Fibroblast of lung (primary cell): ENCODE measurements around the gene ZNF134. TPM values are rescaled to one million over a fixed set of nuclear protein-coding genes. Genes with fewer than 3 reads are reported as not detected.

Experiments
- DNase-seq, 2 donors: peaks; one replicate each; pipeline versions ENCODE4 v3.0.0 to v3.0.0-alpha.2; 2010; ENCODE audit warnings: low read depth in 2 of 2
- H2AFZ ChIP-seq: 2 replicates; pipeline ENCODE4 v1.5.1; 2012; ENCODE audit warnings: low read length, control low read depth, inconsistent platforms
- H3K27ac ChIP-seq: 2 replicates; pipeline ENCODE4 v1.5.1; 2011; ENCODE audit warnings: low read length, control low read depth; ENCODE audit not compliant: insufficient read depth
- H3K27me3 ChIP-seq: 2 replicates; pipeline ENCODE4 v1.5.1; 2011; ENCODE audit warnings: mild to moderate bottlenecking, low read length; ENCODE audit not compliant: control insufficient read depth, insufficient read depth
- H3K36me3 ChIP-seq: 2 replicates; pipeline ENCODE4 v1.5.1; 2011; ENCODE audit warnings: low read length; ENCODE audit not compliant: control insufficient read depth, insufficient read depth
- H3K4me1 ChIP-seq: 2 replicates; pipeline ENCODE4 v1.5.1; 2011; ENCODE audit warnings: low read length; ENCODE audit not compliant: control insufficient read depth, insufficient read depth; ENCODE audit errors: extremely low read depth
- H3K4me2 ChIP-seq: 2 replicates; pipeline ENCODE4 v1.5.1; 2011; ENCODE audit warnings: low read length, control low read depth; ENCODE audit not compliant: insufficient read depth; ENCODE audit errors: extremely low read depth
- H3K4me3 ChIP-seq, 4 experiments: fragments of 200-600 bp in 1 of 4; sonication (generic) in 1 of 4; replicated peaks in 1 of 4; 2 replicates each; pipeline ENCODE4 v1.5.1; 2011 to 2016; ENCODE audit warnings: low read length in 4 of 4, low read depth in 3 of 4, mild to moderate bottlenecking in 3 of 4, control low read depth in 2 of 4, inconsistent platforms in 1 of 4, mixed read lengths in 1 of 4; ENCODE audit not compliant: insufficient read depth in 1 of 4; ENCODE audit errors: control extremely low read depth in 1 of 4
- H3K79me2 ChIP-seq: 2 replicates; pipeline ENCODE4 v1.5.1; 2012; ENCODE audit warnings: mild to moderate bottlenecking, low read length, inconsistent platforms; ENCODE audit not compliant: control insufficient read depth, insufficient read depth
- H3K9ac ChIP-seq: 2 replicates; pipeline ENCODE4 v1.5.1; 2011; ENCODE audit warnings: mild to moderate bottlenecking, low read length, control low read depth; ENCODE audit not compliant: insufficient read depth
- H3K9me3 ChIP-seq: 2 replicates; pipeline ENCODE4 v1.5.1; 2012; ENCODE audit warnings: low read depth, low read length; ENCODE audit not compliant: control insufficient read depth, insufficient read depth
- H4K20me1 ChIP-seq: 2 replicates; pipeline ENCODE4 v1.5.1; 2011; ENCODE audit warnings: low read length; ENCODE audit not compliant: control insufficient read depth, insufficient read depth; ENCODE audit errors: extremely low read depth
- EZH2 ChIP-seq: IDR thresholded peaks from 2 replicates; pipeline ENCODE4 v1.5.1; 2012; ENCODE audit warnings: low read length, control low read depth, mild to moderate bottlenecking; ENCODE audit errors: missing control alignments
- polyA plus RNA-seq, 2 donors: library from polyadenylated mRNA; depleted of rRNA in 1 of 2; stranded (reverse) in 1 of 2; unstranded in 1 of 2; fragments of >200 nt; gene quantifications; 2 replicates each; pipeline ENCODE4 v1.2.1, GENCODE V29; 2011 to 2012; ENCODE audit warnings: missing spikeins in 1 of 2
- total RNA-seq: library from RNA; depleted of rRNA; stranded (reverse); fragments of >200 nt; gene quantifications from 2 replicates; pipeline ENCODE4 v1.2.1, GENCODE V29; 2014
- TF ChIP-seq, protein P1 (sequence below), 2 donors: IDR thresholded peaks in 1 of 2; conservative IDR thresholded peaks in 1 of 2; 1 replicate in 1 of 2; 2 replicates in 1 of 2; pipeline ENCODE4 v1.5.1; 2011 to 2012; ENCODE audit warnings: low read length in 2 of 2, control low read depth in 1 of 2, inconsistent platforms in 1 of 2, low read depth in 1 of 2, mild to moderate bottlenecking in 1 of 2

Gene ZNF134
- total and polyA plus RNA-seq, 2 donors (not counting 1 experiment from before 2014, with no cell fraction given) = 11.7 to 30.6 TPM

DNA sequence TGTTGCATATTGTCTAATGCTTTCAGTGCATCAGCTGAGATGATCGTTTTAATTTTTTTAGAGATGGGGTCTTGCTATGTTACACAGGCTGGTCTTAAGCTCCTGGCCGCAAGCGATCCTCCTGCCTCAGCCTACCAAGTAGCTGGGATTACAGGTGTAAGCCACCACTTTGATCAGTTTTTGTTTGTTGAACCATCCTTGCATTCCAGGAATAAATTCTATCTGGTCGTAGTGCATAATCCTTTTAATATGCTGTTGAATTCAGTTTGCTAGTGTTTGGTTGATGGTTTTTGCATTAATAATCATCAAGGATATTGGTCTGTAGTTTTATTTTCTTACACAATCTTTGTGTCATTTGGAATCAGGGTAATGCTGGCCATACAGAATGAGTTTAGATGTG is 23.3 kb downstream of the ZNF134 start:
- Histone ChIP-seq H3K9ac (no peak overlapping the region), H3K4me2 (no peak overlapping the region), H3K9me3 (peaks cover 9% of the 10 kb centered on the region), H3K4me3 (no peak overlapping the region), H2AFZ (no peak overlapping the region), H3K27me3 (no peaks in the 10 kb centered on the region), H3K36me3 (peaks cover 17% of the 10 kb centered on the region), H4K20me1 (no peaks in the 10 kb centered on the region), H3K79me2 (no peaks in the 10 kb centered on the region), H3K27ac (no peak overlapping the region), H3K4me1 (no peaks in the 10 kb centered on the region)
- no peak for TF ChIP-seq EZH2
- TF ChIP-seq, protein P1, sequence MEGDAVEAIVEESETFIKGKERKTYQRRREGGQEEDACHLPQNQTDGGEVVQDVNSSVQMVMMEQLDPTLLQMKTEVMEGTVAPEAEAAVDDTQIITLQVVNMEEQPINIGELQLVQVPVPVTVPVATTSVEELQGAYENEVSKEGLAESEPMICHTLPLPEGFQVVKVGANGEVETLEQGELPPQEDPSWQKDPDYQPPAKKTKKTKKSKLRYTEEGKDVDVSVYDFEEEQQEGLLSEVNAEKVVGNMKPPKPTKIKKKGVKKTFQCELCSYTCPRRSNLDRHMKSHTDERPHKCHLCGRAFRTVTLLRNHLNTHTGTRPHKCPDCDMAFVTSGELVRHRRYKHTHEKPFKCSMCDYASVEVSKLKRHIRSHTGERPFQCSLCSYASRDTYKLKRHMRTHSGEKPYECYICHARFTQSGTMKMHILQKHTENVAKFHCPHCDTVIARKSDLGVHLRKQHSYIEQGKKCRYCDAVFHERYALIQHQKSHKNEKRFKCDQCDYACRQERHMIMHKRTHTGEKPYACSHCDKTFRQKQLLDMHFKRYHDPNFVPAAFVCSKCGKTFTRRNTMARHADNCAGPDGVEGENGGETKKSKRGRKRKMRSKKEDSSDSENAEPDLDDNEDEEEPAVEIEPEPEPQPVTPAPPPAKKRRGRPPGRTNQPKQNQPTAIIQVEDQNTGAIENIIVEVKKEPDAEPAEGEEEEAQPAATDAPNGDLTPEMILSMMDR (conservative IDR thresholded peaks at IDR 0.05 in 1 of 2, IDR thresholded peaks at IDR 0.05 in 1 of 2; ENCODE audit: low read depth in 1 of 2, low read length in 2 of 2) = no peak
- DNase-seq = no peak

- Histone ChIP-seq H3K79me2 (no peaks in the 10 kb centered on the region), H3K9ac (no peak overlapping the region), H3K27ac (no peak overlapping the region), H3K36me3 (peaks cover 15% of the 10 kb centered on the region), H3K4me2 (no peak overlapping the region), H3K4me1 (no peaks in the 10 kb centered on the region), H4K20me1 (no peaks in the 10 kb centered on the region), H3K4me3 (no peak overlapping the region), H3K27me3 (no peaks in the 10 kb centered on the region), H3K9me3 (peaks cover 10% of the 10 kb centered on the region), H2AFZ (no peak overlapping the region)
- DNase-seq = peak in 1 of 2 donors; percentile 8
- TF ChIP-seq, protein P1 (conservative IDR thresholded peaks at IDR 0.05 in 1 of 2, IDR thresholded peaks at IDR 0.05 in 1 of 2; ENCODE audit: low read depth in 1 of 2, low read length in 2 of 2) = no peak
- TF ChIP-seq EZH2 = no peak
Observed at GRCh38 chr19:57641715-57642234, 27.7 kb downstream of the ZNF134 start.

- TF ChIP-seq EZH2 = no peak
- TF ChIP-seq, protein P1 (conservative IDR thresholded peaks at IDR 0.05 in 1 of 2, IDR thresholded peaks at IDR 0.05 in 1 of 2; ENCODE audit: low read depth in 1 of 2, low read length in 2 of 2) = no peak
Observed at GRCh38 chr19:57642396-57643046, 28.5 kb downstream of the ZNF134 start.

More at GRCh38 chr19:57642396-57643046, 28.5 kb downstream of the ZNF134 start:
- Histone ChIP-seq H3K79me2 (no peaks in the 10 kb centered on the region), H3K36me3 (peaks cover 15% of the 10 kb centered on the region), H3K27ac (no peak overlapping the region), H3K27me3 (no peaks in the 10 kb centered on the region), H3K9me3 (peaks cover 10% of the 10 kb centered on the region), H3K4me3 (no peak overlapping the region), H4K20me1 (no peaks in the 10 kb centered on the region), H3K4me2 (no peak overlapping the region), H2AFZ (no peak overlapping the region), H3K9ac (no peak overlapping the region), H3K4me1 (no peaks in the 10 kb centered on the region)
- DNase-seq = no peak
